Breast epithelium (tissue), 4 donors: Measurements from ENCODE around the gene NLGN2. TPM values are rescaled to one million over a fixed set of nuclear protein-coding genes. Genes with fewer than 3 reads are reported as not detected.

Experiments used
- DNase-seq, 2 donors: peaks; one replicate each; pipeline ENCODE4 v3.0.0-alpha.2; 2019; ENCODE audit warnings: low spot score in 2 of 2
- H3K27ac ChIP-seq, 2 donors: fragments of 200-600 bp; sonication (generic) in 1 of 2; one replicate each; pipeline ENCODE4 v1.5.1; 2016 to 2019; ENCODE audit warnings: mild to moderate bottlenecking in 1 of 2
- H3K27me3 ChIP-seq, 2 donors: fragments of 200-600 bp; sonication (generic) in 1 of 2; one replicate each; pipeline versions ENCODE4 v1.5.1 to v1.6.0; 2017 to 2019; ENCODE audit warnings: control low read depth in 1 of 2, mild to moderate bottlenecking in 1 of 2
- H3K36me3 ChIP-seq: fragments of 200-600 bp; one replicate; pipeline ENCODE4 v1.5.1; 2019
- H3K4me1 ChIP-seq, 2 donors: fragments of 200-600 bp; sonication (generic); one replicate each; pipeline ENCODE4 v1.5.1; 2016 to 2019; ENCODE audit warnings: control low read depth in 1 of 2
- H3K4me3 ChIP-seq, 3 donors: fragments of 200-600 bp; sonication (generic); 1 replicate in 2 of 3; 2 replicates in 1 of 3; pipeline ENCODE4 v1.5.1; 2016 to 2019; ENCODE audit warnings: mild to moderate bottlenecking in 3 of 3, moderate library complexity in 2 of 3
- H3K9me3 ChIP-seq, 2 donors: fragments of 200-600 bp; sonication (generic) in 1 of 2; one replicate each; pipeline ENCODE4 v1.5.1; 2016 to 2019; ENCODE audit warnings: control low read depth in 1 of 2
- CTCF ChIP-seq, 3 donors: fragments of 450-650 bp; IDR thresholded peaks; one replicate each; pipeline ENCODE4 v1.5.1; 2016 to 2017; ENCODE audit warnings: antibody characterized with exemption in 3 of 3, mild to moderate bottlenecking in 3 of 3, moderate library complexity in 3 of 3
- POLR2A ChIP-seq: fragments of 450-650 bp; IDR thresholded peaks from one replicate; pipeline ENCODE4 v1.6.1; 2016; ENCODE audit warnings: antibody characterized with exemption, mild to moderate bottlenecking, moderate library complexity
- POLR2AphosphoS5 ChIP-seq, 3 donors: sonication (generic); formaldehyde crosslinking; IDR thresholded peaks; one replicate each; pipeline ENCODE4 v1.6.1; 2017; ENCODE audit warnings: antibody characterized with exemption in 3 of 3
- intact Hi-C: fragments of 100-400 bp; cut with DNase I; formaldehyde crosslinking; loops from one replicate; pipeline ENCODE4 v1.15.1; 2023; ENCODE audit warnings: low total_unique reads
- total RNA-seq, 3 donors: library from RNA; depleted of rRNA; stranded (reverse); fragments of >200 nt; gene quantifications; one replicate each; pipeline ENCODE4 v1.1.0, GENCODE V29; 2016

The NLGN2 gene
- total RNA-seq, 3 donors from 2014 or later, result 6.7 to 13.1 (median 8.3) TPM

- intact Hi-C loops, result loop anchor here (10.0 kb wide), 2 partner anchors 55 to 75 kb away; partner anchors contain the start of genes KCTD11, POLR2A, SLC35G6 and TMEM95
- DNase-seq, result no peak
- no peaks in the 10 kb centered on the region for H3K27me3 ChIP-seq
- no peaks in the 10 kb centered on the region for H3K4me1 ChIP-seq
- no peak for TF ChIP-seq POLR2A
- no peak overlapping the region for H3K4me3 ChIP-seq
- H3K36me3 ChIP-seq, result no peaks in the 10 kb centered on the region
- H3K27ac ChIP-seq, result no peak overlapping the region
- no peaks in the 10 kb centered on the region for H3K9me3 ChIP-seq
Measured at GRCh38 chr17:7429722-7430121, 22.1 kb downstream of the NLGN2 start.

- TF ChIP-seq POLR2A, result no peak
- H3K27me3 ChIP-seq, result no peaks in the 10 kb centered on the region
- no peaks in the 10 kb centered on the region for H3K9me3 ChIP-seq
- H3K27ac ChIP-seq, result no peak overlapping the region
- intact Hi-C loops, result loop anchor here (10.0 kb wide), 2 partner anchors 54 to 76 kb away; partner anchors contain the start of genes KCTD11, POLR2A, SLC35G6 and TMEM95
- no peak overlapping the region for H3K4me3 ChIP-seq
- DNase-seq, result no peak
- peaks cover 0 to 3% of the 10 kb centered on the region in 2 donors for H3K4me1 ChIP-seq
- no peaks in the 10 kb centered on the region for H3K36me3 ChIP-seq
Measured at GRCh38 chr17:7431231-7431630, 23.6 kb downstream of the NLGN2 start.

GRCh38 chr17:7432296-7432695 is 24.7 kb downstream of the NLGN2 start:
- no peak for TF ChIP-seq POLR2A
- no peak for TF ChIP-seq CTCF (IDR thresholded peaks at IDR 0.05)
- no peak for TF ChIP-seq POLR2AphosphoS5 (IDR thresholded peaks at IDR 0.05)
- Histone ChIP-seq H3K27me3 (no peaks in the 10 kb centered on the region), H3K4me1 (peaks cover 0 to 7% of the 10 kb centered on the region in 2 donors), H3K4me3 (no peak overlapping the region), H3K36me3 (no peaks in the 10 kb centered on the region), H3K27ac (no peak overlapping the region), H3K9me3 (no peaks in the 10 kb centered on the region)
- intact Hi-C loops, result loop anchor here (10.0 kb wide), 2 partner anchors 53 to 77 kb away; partner anchors contain the start of genes KCTD11, POLR2A, SLC35G6 and TMEM95
- no peak for DNase-seq

- Histone ChIP-seq H3K4me3 (peak overlapping the region; percentile 46 to 81 (median 62)), H3K4me1 (peaks cover 8 to 21% of the 10 kb centered on the region in 2 donors), H3K27ac (peak overlapping the region; percentile 91 to 93), H3K36me3 (no peaks in the 10 kb centered on the region), H3K27me3 (no peaks in the 10 kb centered on the region), H3K9me3 (no peaks in the 10 kb centered on the region)
- DNase-seq, result peak in 1 of 2 donors; percentile 63
- no peak for TF ChIP-seq CTCF (IDR thresholded peaks at IDR 0.05)
- no peak for TF ChIP-seq POLR2AphosphoS5 (IDR thresholded peaks at IDR 0.05)
- no peak for TF ChIP-seq POLR2A
- intact Hi-C loops, result loop anchor here (10.0 kb wide), 2 partner anchors 49 to 81 kb away; partner anchors contain the start of genes KCTD11, POLR2A, SLC35G6 and TMEM95
Measured at GRCh38 chr17:7435676-7436555, 28.3 kb downstream of the NLGN2 start.

- H3K9me3 ChIP-seq, result no peaks in the 10 kb centered on the region
- no peak for TF ChIP-seq POLR2A
- TF ChIP-seq CTCF (IDR thresholded peaks at IDR 0.05), result peak; percentile 57 to 89 (median 59)
- TF ChIP-seq POLR2AphosphoS5 (IDR thresholded peaks at IDR 0.05), result peak in 2 of 3 donors; percentile 56 to 61
- peak; percentile 81 to 82 for DNase-seq
- peaks cover 8 to 21% of the 10 kb centered on the region in 2 donors for H3K4me1 ChIP-seq
- H3K4me3 ChIP-seq, result peak overlapping the region; percentile 26 to 81 (median 62)
- intact Hi-C loops, result loop anchor here (10.0 kb wide), 2 partner anchors 48 to 82 kb away; partner anchors contain the start of genes KCTD11, POLR2A, SLC35G6 and TMEM95
- no peaks in the 10 kb centered on the region for H3K36me3 ChIP-seq
- peak overlapping the region; percentile 91 to 93 for H3K27ac ChIP-seq
- H3K27me3 ChIP-seq, result no peaks in the 10 kb centered on the region
Measured at GRCh38 chr17:7436556-7437368, 29.1 kb downstream of the NLGN2 start.
